HCT116 (cell line): ENCODE data around the gene POU6F1. TPM values are rescaled to one million over a fixed set of nuclear protein-coding genes. Genes with fewer than 3 reads are reported as not detected.

ENCODE experiments used
- CEBPB ChIP-seq: IDR thresholded peaks from 2 replicates; pipeline ENCODE4 v1.6.1; 2012; ENCODE audit warnings: low read depth
- EZH2 ChIP-seq: fragments of 200-600 bp; sonication (generic); IDR thresholded peaks from 2 replicates; pipeline ENCODE4 v1.6.1; 2017; ENCODE audit warnings: antibody characterized with exemption, mixed run types
- EZH2phosphoT487 ChIP-seq: fragments of 200-600 bp; IDR thresholded peaks from 2 replicates; pipeline ENCODE4 v1.6.1; 2018; ENCODE audit warnings: antibody characterized with exemption, borderline replicate concordance
- JUND ChIP-seq: IDR thresholded peaks from 2 replicates; pipeline ENCODE4 v1.6.1; 2012
- POLR2A ChIP-seq: IDR thresholded peaks from 2 replicates; pipeline ENCODE4 v1.7.0; 2011; ENCODE audit warnings: borderline replicate concordance; ENCODE audit not compliant: insufficient read depth, insufficient read length; ENCODE audit errors: extremely low read depth
- POLR2AphosphoS5 ChIP-seq: IDR thresholded peaks from 2 replicates; pipeline ENCODE4 v1.6.1; 2011; ENCODE audit warnings: mild to moderate bottlenecking, low read depth, low read length, moderate library complexity
- RAD21 ChIP-seq: IDR thresholded peaks from 2 replicates; pipeline ENCODE4 v1.6.1; 2012; ENCODE audit warnings: low read depth, mild to moderate bottlenecking
- SIN3A ChIP-seq: IDR thresholded peaks from 2 replicates; pipeline ENCODE4 v1.6.1; 2012; ENCODE audit warnings: low read depth
- SP1 ChIP-seq: IDR thresholded peaks from 2 replicates; pipeline ENCODE4 v1.6.1; 2012; ENCODE audit warnings: low read depth
- YY1 ChIP-seq: IDR thresholded peaks from 2 replicates; pipeline ENCODE4 v1.6.1; 2011; ENCODE audit warnings: low read length, low read depth, moderate library complexity, mild to moderate bottlenecking; ENCODE audit not compliant: insufficient replicate concordance; ENCODE audit errors: extremely low read depth
- ZNF274 ChIP-seq: fragments of 200-500 bp; sonication (Bioruptor generic); IDR thresholded peaks from 2 replicates; pipeline ENCODE4 v1.6.1; 2014; ENCODE audit warnings: mild to moderate bottlenecking, low read depth, low read length, inconsistent platforms
- total RNA-seq: library from RNA; stranded (reverse); gene quantifications from one replicate; pipeline ENCODE4 v1.2.1, GENCODE V29; 2021; ENCODE audit not compliant: unreplicated experiment
- TF ChIP-seq, protein P1 (sequence below): IDR thresholded peaks from 2 replicates; pipeline ENCODE4 v1.6.1; 2011; ENCODE audit warnings: mild to moderate bottlenecking, low read length, moderate library complexity; ENCODE audit not compliant: insufficient replicate concordance; ENCODE audit errors: extremely low read depth
- TF ChIP-seq, protein P2 (sequence below): IDR thresholded peaks from 2 replicates; pipeline ENCODE4 v1.6.1; 2012
- TF ChIP-seq, protein P3 (sequence below), 3 experiments: fragments of 200-600 bp in 1 of 3; sonication (generic) in 1 of 3; IDR thresholded peaks in 2 of 3; conservative IDR thresholded peaks in 1 of 3; 2 replicates each; pipeline ENCODE4 v1.5.1; 2012 to 2017; ENCODE audit warnings: low read depth in 2 of 3, low read length in 2 of 3, antibody characterized with exemption in 1 of 3, borderline replicate concordance in 1 of 3, control low read depth in 1 of 3, mild to moderate bottlenecking in 1 of 3, mixed read lengths in 1 of 3, mixed run types in 1 of 3, moderate library complexity in 1 of 3; ENCODE audit not compliant: insufficient read depth in 1 of 3

The POU6F1 gene
- total RNA-seq, 1 experiment from 2014 or later: 6.4 TPM

DNA sequence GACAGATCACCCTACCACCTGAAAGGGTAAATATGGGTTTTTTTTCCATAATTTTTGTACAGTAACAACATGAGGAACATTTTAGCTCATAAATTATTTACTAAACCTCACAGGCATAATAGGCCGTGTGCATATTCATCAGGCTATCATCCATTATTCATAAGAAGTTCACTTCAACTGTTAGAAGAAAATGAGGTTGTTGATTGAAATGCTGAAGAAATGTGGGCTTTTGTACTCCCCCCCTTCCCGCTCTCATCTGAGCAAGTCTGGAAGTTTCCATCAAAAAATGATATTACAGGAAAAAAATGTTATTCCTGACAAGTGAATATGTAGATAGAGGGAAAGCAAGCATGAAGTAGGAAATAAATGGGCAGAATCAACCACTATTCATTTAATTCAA lies 7.9 kb upstream of the POU6F1 start (continued):
- TF ChIP-seq, protein P1, sequence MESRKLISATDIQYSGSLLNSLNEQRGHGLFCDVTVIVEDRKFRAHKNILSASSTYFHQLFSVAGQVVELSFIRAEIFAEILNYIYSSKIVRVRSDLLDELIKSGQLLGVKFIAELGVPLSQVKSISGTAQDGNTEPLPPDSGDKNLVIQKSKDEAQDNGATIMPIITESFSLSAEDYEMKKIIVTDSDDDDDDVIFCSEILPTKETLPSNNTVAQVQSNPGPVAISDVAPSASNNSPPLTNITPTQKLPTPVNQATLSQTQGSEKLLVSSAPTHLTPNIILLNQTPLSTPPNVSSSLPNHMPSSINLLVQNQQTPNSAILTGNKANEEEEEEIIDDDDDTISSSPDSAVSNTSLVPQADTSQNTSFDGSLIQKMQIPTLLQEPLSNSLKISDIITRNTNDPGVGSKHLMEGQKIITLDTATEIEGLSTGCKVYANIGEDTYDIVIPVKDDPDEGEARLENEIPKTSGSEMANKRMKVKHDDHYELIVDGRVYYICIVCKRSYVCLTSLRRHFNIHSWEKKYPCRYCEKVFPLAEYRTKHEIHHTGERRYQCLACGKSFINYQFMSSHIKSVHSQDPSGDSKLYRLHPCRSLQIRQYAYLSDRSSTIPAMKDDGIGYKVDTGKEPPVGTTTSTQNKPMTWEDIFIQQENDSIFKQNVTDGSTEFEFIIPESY: no peak
- TF ChIP-seq CEBPB (no peak), YY1 (no peak), JUND (no peak), POLR2AphosphoS5 (no peak), RAD21 (no peak), SP1 (no peak), SIN3A (no peak), POLR2A (no peak), EZH2phosphoT487 (no peak), EZH2 (no peak), ZNF274 (no peak)
- TF ChIP-seq, protein P2, sequence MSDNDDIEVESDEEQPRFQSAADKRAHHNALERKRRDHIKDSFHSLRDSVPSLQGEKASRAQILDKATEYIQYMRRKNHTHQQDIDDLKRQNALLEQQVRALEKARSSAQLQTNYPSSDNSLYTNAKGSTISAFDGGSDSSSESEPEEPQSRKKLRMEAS: no peak
- TF ChIP-seq, protein P3, sequence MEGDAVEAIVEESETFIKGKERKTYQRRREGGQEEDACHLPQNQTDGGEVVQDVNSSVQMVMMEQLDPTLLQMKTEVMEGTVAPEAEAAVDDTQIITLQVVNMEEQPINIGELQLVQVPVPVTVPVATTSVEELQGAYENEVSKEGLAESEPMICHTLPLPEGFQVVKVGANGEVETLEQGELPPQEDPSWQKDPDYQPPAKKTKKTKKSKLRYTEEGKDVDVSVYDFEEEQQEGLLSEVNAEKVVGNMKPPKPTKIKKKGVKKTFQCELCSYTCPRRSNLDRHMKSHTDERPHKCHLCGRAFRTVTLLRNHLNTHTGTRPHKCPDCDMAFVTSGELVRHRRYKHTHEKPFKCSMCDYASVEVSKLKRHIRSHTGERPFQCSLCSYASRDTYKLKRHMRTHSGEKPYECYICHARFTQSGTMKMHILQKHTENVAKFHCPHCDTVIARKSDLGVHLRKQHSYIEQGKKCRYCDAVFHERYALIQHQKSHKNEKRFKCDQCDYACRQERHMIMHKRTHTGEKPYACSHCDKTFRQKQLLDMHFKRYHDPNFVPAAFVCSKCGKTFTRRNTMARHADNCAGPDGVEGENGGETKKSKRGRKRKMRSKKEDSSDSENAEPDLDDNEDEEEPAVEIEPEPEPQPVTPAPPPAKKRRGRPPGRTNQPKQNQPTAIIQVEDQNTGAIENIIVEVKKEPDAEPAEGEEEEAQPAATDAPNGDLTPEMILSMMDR (IDR thresholded peaks at IDR 0.05 in 2 of 3, conservative IDR thresholded peaks at IDR 0.05 in 1 of 3; ENCODE audit: borderline replicate concordance in 1 of 3, insufficient read depth in 1 of 3, low read depth in 2 of 3, low read length in 2 of 3): no peak
